Keratinocyte (primary cell): ENCODE data around the gene SORBS2.

Source experiments
- EZH2 ChIP-seq: IDR thresholded peaks from one replicate; pipeline ENCODE4 v1.6.1; 2012; ENCODE audit warnings: inconsistent platforms, mild to moderate bottlenecking, low read length, moderate library complexity
- TF ChIP-seq, protein P1 (sequence below), 3 experiments: IDR thresholded peaks in 1 of 3; conservative IDR thresholded peaks in 1 of 3; optimal IDR thresholded peaks in 1 of 3; 2 replicates in 2 of 3; 3 replicates in 1 of 3; pipeline versions ENCODE3 to v1.5.1; 2011; ENCODE audit warnings: low read length in 3 of 3, mild to moderate bottlenecking in 3 of 3, moderate library complexity in 2 of 3, control low read depth in 1 of 3, inconsistent platforms in 1 of 3; ENCODE audit not compliant: insufficient read depth in 2 of 3; ENCODE audit errors: extremely low read depth in 1 of 3

DNA sequence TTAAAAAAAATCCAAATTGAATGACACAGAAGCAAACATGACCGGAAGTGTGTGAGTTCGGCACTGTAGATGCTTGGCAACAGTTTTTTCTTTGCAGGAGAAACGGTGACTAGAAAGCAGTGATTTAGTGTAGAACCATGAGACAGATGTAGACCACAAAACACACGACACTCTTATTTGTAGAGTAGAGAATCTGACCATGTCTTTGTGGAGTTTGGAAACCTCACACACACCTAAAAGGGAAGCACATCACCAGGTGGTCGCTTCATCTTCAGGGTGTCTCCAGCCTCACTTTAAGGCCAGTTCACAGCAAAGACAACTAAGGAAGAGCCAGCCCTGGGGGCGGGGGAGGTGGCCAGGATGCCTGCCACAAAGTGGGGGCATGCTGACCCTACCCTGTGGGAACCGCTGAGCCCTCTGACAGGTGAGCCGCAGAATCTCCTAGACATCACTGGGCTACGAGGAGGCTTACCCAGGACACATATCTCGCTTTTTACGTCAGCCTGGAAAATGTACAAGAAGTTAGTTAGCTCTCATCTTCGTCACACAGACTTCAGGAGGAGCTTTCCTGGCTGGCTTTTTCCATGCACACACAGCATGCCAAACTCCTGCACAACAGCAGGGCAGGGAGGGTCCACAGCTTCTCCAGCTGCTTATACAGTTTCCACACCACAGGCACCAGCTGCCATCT lies 212.3 kb downstream of the SORBS2 start:
- TF ChIP-seq, protein P1, sequence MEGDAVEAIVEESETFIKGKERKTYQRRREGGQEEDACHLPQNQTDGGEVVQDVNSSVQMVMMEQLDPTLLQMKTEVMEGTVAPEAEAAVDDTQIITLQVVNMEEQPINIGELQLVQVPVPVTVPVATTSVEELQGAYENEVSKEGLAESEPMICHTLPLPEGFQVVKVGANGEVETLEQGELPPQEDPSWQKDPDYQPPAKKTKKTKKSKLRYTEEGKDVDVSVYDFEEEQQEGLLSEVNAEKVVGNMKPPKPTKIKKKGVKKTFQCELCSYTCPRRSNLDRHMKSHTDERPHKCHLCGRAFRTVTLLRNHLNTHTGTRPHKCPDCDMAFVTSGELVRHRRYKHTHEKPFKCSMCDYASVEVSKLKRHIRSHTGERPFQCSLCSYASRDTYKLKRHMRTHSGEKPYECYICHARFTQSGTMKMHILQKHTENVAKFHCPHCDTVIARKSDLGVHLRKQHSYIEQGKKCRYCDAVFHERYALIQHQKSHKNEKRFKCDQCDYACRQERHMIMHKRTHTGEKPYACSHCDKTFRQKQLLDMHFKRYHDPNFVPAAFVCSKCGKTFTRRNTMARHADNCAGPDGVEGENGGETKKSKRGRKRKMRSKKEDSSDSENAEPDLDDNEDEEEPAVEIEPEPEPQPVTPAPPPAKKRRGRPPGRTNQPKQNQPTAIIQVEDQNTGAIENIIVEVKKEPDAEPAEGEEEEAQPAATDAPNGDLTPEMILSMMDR (optimal IDR thresholded peaks at IDR 0.05 in 1 of 3, IDR thresholded peaks at IDR 0.05 in 1 of 3, conservative IDR thresholded peaks at IDR 0.05 in 1 of 3; ENCODE audit: extremely low read depth in 1 of 3, insufficient read depth in 2 of 3, low read length in 3 of 3): no peak
- TF ChIP-seq EZH2: no peak
